Effector memory CD8-positive, alpha-beta T cell (primary cell): ENCODE data around the gene CRPPA.

Experiments used
- ATAC-seq: fragments of 150-1000 bp; cut with Tn5 transposase; replicated peaks from 2 replicates; pipeline ENCODE4 v1.10.0; 2021; ENCODE audit warnings: mild to moderate bottlenecking, moderate library complexity
- DNase-seq, 3 experiments: peaks; one replicate each; pipeline ENCODE4 v3.0.0; 2021
- H3K27ac Mint-ChIP-seq, 2 donors: one replicate each; pipeline ENCODE4 v1.8.0; 2022; ENCODE audit warnings: mild to moderate bottlenecking in 2 of 2, mixed read lengths in 2 of 2, moderate library complexity in 2 of 2
- H3K27me3 Mint-ChIP-seq, 2 donors: one replicate each; pipeline ENCODE4 v1.8.0; 2022; ENCODE audit warnings: mixed read lengths in 2 of 2
- H3K36me3 Mint-ChIP-seq: one replicate; pipeline ENCODE4 v1.8.0; 2022; ENCODE audit warnings: mild to moderate bottlenecking, moderate library complexity, mixed read lengths; ENCODE audit not compliant: insufficient read depth
- H3K4me1 Mint-ChIP-seq, 2 donors: one replicate each; pipeline ENCODE4 v1.8.0; 2022; ENCODE audit warnings: low read depth in 2 of 2, mixed read lengths in 2 of 2
- H3K4me3 Mint-ChIP-seq, 2 donors: one replicate each; pipeline ENCODE4 v1.8.0; 2022; ENCODE audit warnings: mild to moderate bottlenecking in 2 of 2, mixed read lengths in 2 of 2, moderate library complexity in 2 of 2
- H3K9me3 Mint-ChIP-seq, 2 donors: one replicate each; pipeline ENCODE4 v1.8.0; 2022; ENCODE audit warnings: mixed read lengths in 2 of 2

The CRPPA gene

DNA sequence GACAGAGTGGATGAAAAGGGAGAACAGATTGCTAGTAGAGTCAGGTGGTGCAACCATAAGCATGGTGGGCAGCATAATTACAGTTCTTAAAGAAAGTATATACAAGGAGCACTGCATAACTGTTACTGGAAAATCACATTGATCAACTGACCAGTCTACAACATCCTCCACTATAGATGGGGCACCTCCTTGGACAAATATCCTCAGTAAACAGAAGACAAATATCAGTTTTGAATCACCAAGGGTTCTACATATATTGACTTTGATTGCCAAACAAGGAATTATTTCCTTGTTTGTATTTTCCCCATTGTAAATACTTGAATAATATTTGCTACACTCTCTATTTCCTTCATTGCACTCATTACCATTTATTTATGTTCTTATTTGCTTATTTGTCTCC is 17.6 kb upstream of the CRPPA start:
- no peak for DNase-seq
- no peak for ATAC-seq
- Mint-ChIP-seq H3K27me3 (no peaks in the 10 kb centered on the region), H3K9me3 (no peaks in the 10 kb centered on the region), H3K4me1 (no peaks in the 10 kb centered on the region), H3K27ac (no peak overlapping the region), H3K4me3 (no peak overlapping the region), H3K36me3 (no peaks in the 10 kb centered on the region)

DNA sequence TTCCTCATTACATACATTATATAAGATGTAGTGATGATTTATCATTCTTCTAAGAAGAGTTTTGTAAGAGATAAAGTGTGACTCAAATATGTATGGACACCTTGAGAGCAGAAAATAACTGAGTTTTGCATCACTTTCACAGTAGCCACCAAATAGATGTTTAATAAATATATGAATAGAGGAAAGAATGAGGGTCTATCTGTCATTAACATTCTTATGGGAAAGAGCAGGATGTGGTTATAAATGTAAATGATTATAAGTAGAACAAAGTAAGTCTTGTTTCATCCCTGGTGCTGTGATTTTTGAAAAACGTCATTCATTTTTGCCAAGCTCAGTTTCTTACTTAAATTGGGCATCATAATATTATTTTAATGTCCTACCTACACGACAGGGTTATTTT is 15.0 kb upstream of the CRPPA start:
- Mint-ChIP-seq H3K4me1 (peaks cover 2 to 4% of the 10 kb centered on the region in 2 donors), H3K27ac (no peak overlapping the region), H3K27me3 (no peaks in the 10 kb centered on the region), H3K36me3 (no peaks in the 10 kb centered on the region), H3K4me3 (no peak overlapping the region), H3K9me3 (no peaks in the 10 kb centered on the region)
- DNase-seq (no peak), ATAC-seq (no peak)

DNA sequence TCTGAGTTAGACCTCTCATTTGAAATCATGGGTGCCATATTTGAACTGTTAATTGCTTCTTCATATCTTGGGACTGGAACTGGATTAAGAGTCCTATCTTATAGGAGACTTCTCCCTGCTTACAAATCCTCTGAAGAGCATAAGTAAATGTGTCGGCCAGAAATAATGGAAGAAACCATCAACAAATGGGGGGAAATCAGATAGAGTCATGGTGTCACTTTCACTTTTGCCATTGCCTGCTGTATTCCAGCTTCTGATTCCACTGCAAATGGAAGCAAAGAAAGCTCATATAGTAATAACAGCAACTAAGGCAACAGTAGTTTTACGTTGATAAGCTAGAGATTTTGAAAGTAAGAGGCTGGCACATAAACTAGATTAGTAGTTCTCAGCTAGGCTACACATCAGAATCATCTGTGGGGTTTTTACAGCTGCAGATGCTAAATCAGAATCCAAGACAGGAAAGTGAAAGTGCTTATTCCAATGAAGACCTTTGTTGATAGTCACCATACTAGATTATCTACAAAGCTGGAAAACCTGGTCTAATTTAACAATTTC is 12.3 kb upstream of the CRPPA start:
- ATAC-seq (no peak), DNase-seq (no peak)
- H3K4me3 Mint-ChIP-seq: no peak overlapping the region
- H3K9me3 Mint-ChIP-seq: no peaks in the 10 kb centered on the region
- H3K4me1 Mint-ChIP-seq: peaks cover 2 to 4% of the 10 kb centered on the region in 2 donors
- H3K36me3 Mint-ChIP-seq: no peaks in the 10 kb centered on the region
- no peak overlapping the region for H3K27ac Mint-ChIP-seq
- H3K27me3 Mint-ChIP-seq: no peaks in the 10 kb centered on the region

DNA sequence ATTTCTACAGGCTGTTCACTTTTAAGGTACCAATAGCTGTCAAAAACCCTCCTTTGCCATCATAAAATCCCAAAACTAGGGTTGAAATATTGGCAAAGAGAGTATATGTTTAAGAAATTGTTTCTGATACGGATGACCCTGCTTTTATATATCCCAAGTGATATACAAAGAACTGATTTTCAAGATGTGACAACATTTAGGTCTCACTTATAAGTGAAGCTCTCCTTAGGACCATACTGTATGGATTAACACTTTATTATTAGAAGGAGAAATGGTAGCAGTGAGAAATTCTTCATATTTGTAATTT is 11.0 kb upstream of the CRPPA start:
- Mint-ChIP-seq H3K27ac (no peak overlapping the region), H3K4me1 (peaks cover 2 to 4% of the 10 kb centered on the region in 2 donors), H3K36me3 (no peaks in the 10 kb centered on the region), H3K27me3 (no peaks in the 10 kb centered on the region), H3K4me3 (no peak overlapping the region), H3K9me3 (no peaks in the 10 kb centered on the region)
- ATAC-seq (no peak), DNase-seq (no peak)

DNA sequence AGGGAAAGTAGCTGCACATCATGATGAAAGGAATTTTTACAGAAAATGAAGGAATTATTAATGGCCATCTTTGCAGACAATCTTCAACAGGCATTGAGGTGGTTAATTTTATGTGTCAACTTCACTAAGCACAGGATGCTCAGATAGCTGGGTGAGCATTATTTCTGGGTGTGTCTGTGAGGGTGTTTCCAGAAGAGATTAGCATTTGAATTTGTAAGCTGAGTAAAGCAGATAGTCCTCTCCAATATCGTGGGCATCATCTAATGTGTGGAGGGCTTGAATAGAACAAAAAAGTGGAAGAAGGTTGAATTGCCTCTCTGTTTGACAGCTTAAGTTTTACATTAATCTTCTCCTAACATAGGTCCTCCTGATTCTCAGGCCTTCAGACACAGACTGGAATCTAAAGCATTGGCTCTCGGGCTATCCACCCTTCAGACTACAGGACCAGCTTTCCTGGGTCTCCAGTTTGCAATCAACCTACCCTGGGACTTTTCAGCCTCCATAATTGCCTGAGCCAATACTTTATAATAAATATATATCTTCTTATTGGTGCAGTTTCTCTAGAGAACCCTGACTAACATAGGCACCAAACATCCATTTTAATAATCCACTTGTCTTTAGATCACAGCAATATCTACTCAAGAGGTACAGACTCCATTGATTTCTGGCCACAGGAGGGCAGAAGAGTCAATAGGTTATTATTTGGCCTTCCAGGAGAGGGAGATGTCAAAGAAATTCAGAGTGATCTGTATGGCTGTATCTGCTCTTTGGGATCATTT is 10.5 kb upstream of the CRPPA start:
- ATAC-seq (peak; percentile 85), DNase-seq (peak; percentile 14 to 40 (median 17))
- H3K27ac Mint-ChIP-seq: no peak overlapping the region
- H3K4me3 Mint-ChIP-seq: no peak overlapping the region
- H3K9me3 Mint-ChIP-seq: no peaks in the 10 kb centered on the region
- H3K4me1 Mint-ChIP-seq: peaks cover 2 to 4% of the 10 kb centered on the region in 2 donors
- H3K27me3 Mint-ChIP-seq: no peaks in the 10 kb centered on the region
- no peaks in the 10 kb centered on the region for H3K36me3 Mint-ChIP-seq

DNA sequence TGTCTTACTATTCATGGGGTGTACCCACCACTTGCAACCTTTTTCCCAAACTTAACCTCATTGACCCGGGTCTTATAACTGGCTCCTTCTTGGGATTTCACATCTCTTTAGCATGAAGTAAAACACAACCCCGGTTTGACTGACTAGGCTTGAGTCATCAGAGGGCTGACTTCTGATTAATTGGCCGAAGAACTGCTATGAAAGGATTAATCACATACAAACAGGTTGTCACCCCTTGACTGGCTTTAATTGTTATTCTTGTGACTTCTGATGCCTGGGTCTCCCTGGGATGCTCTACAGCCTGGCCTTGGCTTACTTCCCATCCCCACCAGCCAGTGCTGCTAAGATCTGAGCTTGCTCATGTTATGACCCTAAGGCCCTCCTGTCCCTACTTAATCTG is 8.8 kb upstream of the CRPPA start:
- H3K4me3 Mint-ChIP-seq: no peak overlapping the region
- ATAC-seq: no peak
- H3K4me1 Mint-ChIP-seq: peaks cover 2 to 4% of the 10 kb centered on the region in 2 donors

DNA sequence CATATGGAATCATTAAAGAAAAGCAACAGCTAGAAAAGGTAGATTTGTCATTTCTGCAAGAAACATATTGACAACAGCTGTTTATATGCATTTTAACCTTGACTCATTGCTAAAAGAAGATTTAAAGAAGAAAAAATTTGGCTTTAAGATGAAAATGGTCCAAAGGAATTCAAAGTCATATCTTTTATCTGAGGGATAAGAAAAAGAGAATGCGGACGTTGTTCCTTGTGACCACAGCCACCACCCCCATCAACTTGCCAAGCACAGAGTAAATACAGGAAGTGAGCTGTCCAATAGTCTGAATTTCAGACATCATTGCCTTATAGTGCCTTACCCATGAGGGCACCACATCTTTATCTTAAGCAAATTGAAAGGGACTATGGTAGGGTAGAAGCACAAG is 7.3 kb upstream of the CRPPA start:
- H3K36me3 Mint-ChIP-seq: no peaks in the 10 kb centered on the region
- H3K27ac Mint-ChIP-seq: no peak overlapping the region
- ATAC-seq (no peak), DNase-seq (no peak)
- peaks cover 2 to 4% of the 10 kb centered on the region in 2 donors for H3K4me1 Mint-ChIP-seq
- no peaks in the 10 kb centered on the region for H3K27me3 Mint-ChIP-seq
- no peaks in the 10 kb centered on the region for H3K9me3 Mint-ChIP-seq
- no peak overlapping the region for H3K4me3 Mint-ChIP-seq

More for the DNA sequence above, 8.8 kb upstream of the CRPPA start:
- no peak overlapping the region for H3K27ac Mint-ChIP-seq
- no peaks in the 10 kb centered on the region for H3K36me3 Mint-ChIP-seq
- H3K27me3 Mint-ChIP-seq: no peaks in the 10 kb centered on the region
- no peaks in the 10 kb centered on the region for H3K9me3 Mint-ChIP-seq
- DNase-seq: no peak

DNA sequence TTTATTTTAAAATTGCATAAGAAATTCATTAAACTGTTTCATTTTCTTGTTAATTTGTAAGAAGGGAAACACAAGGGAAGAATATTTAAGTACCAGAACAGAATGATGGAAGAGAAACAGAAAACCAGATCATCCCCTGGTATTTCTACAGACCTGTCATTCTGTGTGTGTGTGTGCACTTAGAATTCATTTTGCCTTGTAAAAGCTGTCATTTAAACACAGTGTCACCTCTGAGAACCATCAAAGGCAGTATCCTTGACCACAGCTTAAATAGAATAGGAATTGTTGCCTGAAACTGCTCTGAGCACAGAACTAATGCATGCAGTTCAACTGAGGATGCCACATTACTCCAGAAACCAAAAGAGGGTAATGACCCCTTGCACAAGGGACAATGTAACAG is 6.8 kb upstream of the CRPPA start:
- DNase-seq (no peak), ATAC-seq (no peak)
- Mint-ChIP-seq H3K4me1 (no peaks in the 10 kb centered on the region), H3K36me3 (no peaks in the 10 kb centered on the region), H3K4me3 (no peak overlapping the region), H3K9me3 (no peaks in the 10 kb centered on the region), H3K27ac (no peak overlapping the region), H3K27me3 (no peaks in the 10 kb centered on the region)

DNA sequence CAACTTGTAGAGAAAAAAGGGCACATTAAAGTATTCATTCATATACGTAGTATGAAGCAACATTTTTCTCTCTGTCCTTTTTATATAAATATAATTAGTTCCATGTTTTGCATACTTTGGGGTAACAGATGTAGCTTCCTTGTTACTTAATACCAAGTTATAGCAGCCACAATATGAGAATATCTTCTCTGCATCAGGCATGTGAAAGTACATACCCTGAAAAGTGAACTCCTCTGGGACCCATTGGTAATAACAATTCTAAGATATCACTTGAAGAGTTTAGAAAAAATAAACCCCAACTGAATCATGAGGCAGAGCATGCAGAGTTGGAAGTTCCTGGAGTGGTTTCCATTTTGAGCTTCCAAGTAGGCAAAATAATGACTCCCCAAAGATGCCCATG is 2.4 kb upstream of the CRPPA start:
- ATAC-seq (no peak), DNase-seq (no peak)
- Mint-ChIP-seq H3K9me3 (no peaks in the 10 kb centered on the region), H3K4me1 (peaks cover 13 to 14% of the 10 kb centered on the region in 2 donors), H3K27ac (no peak overlapping the region), H3K27me3 (no peaks in the 10 kb centered on the region), H3K4me3 (no peak overlapping the region), H3K36me3 (peaks cover 8% of the 10 kb centered on the region)

DNA sequence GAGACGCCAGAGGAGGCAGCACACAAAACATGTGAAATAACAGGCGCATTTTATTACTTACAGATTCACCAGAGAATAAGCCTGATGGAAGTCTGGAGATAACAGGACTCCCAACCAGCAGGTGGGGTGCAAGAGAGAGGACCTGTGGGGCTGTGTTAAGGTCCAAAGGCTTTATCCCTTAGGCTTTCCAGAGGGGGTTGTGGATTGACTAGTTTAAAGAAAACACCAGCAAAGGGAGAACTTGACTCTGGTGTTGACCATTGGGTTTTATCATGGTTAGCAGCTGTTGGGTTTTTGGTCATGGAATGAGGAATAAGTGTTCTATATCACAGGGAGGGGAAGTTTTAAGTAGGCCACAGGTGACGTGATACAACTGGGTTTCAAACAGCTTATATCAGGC is 1.6 kb upstream of the CRPPA start:
- Mint-ChIP-seq H3K4me3 (no peak overlapping the region), H3K27ac (no peak overlapping the region), H3K36me3 (peaks cover 8% of the 10 kb centered on the region), H3K27me3 (no peaks in the 10 kb centered on the region), H3K9me3 (no peaks in the 10 kb centered on the region), H3K4me1 (peaks cover 13 to 14% of the 10 kb centered on the region in 2 donors)
- DNase-seq (no peak), ATAC-seq (no peak)

DNA sequence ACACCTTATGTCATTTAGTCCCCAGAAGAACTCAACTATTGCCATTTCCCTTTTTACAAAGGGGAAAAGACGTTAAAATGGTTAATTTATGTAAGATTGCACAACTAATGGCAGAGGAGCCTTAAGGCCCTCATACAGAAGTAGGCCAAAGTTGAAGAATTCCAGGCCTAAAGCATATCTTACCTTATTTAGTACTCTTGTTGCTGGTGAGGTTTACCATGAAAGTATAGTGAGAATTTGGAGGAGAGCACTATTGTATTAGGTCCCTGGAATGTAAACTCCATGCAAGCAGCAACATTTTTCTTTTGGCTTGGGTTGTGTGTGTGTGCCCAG is 731 bp upstream of the CRPPA start:
- ATAC-seq (no peak), DNase-seq (no peak)
- Mint-ChIP-seq H3K4me3 (peak overlapping the region; percentile 84 to 90), H3K4me1 (peaks cover 13 to 14% of the 10 kb centered on the region in 2 donors), H3K36me3 (peaks cover 8% of the 10 kb centered on the region), H3K9me3 (no peaks in the 10 kb centered on the region), H3K27me3 (no peaks in the 10 kb centered on the region), H3K27ac (peak overlapping the region in 1 of 2 donors; percentile 87)

DNA sequence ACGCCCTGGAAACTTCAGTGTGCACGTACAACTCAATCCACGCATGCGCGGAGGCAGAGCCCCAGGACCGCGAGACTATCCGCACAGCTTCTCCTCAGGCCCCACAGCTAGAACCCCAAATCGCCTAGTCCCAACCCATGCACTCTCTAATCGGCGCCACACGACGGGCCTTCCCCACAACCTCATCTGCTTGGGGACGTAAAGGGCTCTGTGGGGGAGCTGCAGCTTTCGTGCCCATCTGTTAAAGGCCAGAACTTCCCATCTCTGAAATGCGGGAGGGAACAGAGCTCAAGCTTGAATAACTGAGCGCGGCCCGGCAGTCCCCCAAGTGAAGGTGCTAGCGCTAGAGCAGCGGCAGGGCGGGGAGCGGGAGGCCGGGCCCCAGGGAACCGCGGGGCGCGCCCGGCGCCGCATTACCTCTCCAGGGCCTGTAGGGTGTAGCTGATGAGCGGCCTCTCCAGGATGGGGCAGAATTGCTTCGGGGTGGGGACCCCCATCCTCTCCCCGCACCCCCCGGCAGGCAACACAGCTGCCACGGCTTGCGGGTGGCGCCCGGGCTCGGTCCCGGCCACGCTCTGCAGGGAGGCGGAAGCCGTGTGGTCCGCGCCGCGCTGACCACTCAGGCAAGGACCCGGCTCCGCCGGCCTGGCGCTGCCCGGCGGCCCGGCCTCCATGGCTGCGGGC is 547 bp downstream of the CRPPA start:
- H3K9me3 Mint-ChIP-seq: no peaks in the 10 kb centered on the region
- H3K27me3 Mint-ChIP-seq: no peaks in the 10 kb centered on the region
- ATAC-seq (peak; percentile 92), DNase-seq (peak; percentile 75 to 83 (median 76))
- peaks cover 8% of the 10 kb centered on the region for H3K36me3 Mint-ChIP-seq
- peak overlapping the region; percentile 84 to 90 for H3K4me3 Mint-ChIP-seq
- peak overlapping the region; percentile 87 to 97 for H3K27ac Mint-ChIP-seq
- peaks cover 13 to 18% of the 10 kb centered on the region in 2 donors for H3K4me1 Mint-ChIP-seq

DNA sequence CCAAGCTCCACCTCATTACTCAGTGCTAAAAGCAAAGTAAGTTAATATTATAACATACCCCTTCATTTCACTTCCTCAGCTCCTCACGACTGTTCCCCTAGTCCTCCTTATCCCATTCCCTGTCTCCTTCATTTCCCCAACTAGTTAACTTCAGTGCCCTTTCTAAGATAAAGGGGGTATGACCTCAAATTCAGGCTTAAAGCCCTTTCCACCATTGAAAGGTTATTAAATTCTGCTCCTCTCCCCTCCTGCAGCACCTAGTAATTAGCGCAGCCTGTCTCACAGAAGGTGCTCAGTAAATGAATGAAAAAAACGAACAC is 1.0 kb downstream of the CRPPA start:
- Mint-ChIP-seq H3K27ac (peak overlapping the region; percentile 87 to 97), H3K36me3 (peaks cover 8% of the 10 kb centered on the region)

DNA sequence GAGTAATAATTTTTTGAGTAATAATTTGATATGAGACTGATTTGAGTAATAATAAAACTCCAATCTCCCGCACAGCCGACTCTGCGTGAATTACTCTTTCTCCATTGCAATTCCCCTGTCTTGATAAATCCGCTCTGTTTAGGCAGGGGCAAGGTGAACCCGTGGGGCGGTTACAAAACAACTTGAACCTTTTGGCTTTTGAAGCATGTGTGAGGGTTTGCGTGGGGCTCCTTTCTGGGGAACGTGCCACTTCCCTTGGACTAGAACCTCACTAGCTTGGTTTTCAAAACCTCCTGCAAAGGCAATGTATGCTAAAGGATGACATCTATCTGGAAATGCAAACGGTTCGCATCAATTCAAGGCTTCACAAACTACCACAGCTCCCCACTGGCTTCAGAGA is 1.5 kb downstream of the CRPPA start:
- no peak for DNase-seq
- Mint-ChIP-seq H3K9me3 (no peaks in the 10 kb centered on the region), H3K36me3 (peaks cover 8% of the 10 kb centered on the region), H3K27ac (peak overlapping the region in 1 of 2 donors; percentile 97), H3K27me3 (no peaks in the 10 kb centered on the region), H3K4me1 (peaks cover 13 to 18% of the 10 kb centered on the region in 2 donors), H3K4me3 (peak overlapping the region; percentile 84 to 90)
- ATAC-seq: no peak

More for the DNA sequence above, 1.0 kb downstream of the CRPPA start:
- no peak for ATAC-seq
- Mint-ChIP-seq H3K9me3 (no peaks in the 10 kb centered on the region), H3K27me3 (no peaks in the 10 kb centered on the region), H3K4me3 (peak overlapping the region; percentile 84 to 90), H3K4me1 (peaks cover 13 to 18% of the 10 kb centered on the region in 2 donors)
- no peak for DNase-seq
